Neuronal stem cell (in vitro differentiated cells): ENCODE results near the gene ZNF784.

Experiments used
- DNase-seq: peaks from one replicate; pipeline ENCODE4 v3.0.0-alpha.2; 2013; ENCODE audit warnings: low spot score
- H2AFZ ChIP-seq: one replicate; pipeline ENCODE4 v1.6.1; 2013; ENCODE audit warnings: mild to moderate bottlenecking, low read length, inconsistent platforms
- H2AK5ac ChIP-seq: 2 replicates; pipeline ENCODE4 v1.6.1; 2013; ENCODE audit warnings: low read depth, mild to moderate bottlenecking, inconsistent platforms, low read length, moderate library complexity, mixed read lengths
- H2BK120ac ChIP-seq: 2 replicates; pipeline ENCODE4 v1.6.1; 2013; ENCODE audit warnings: low read depth, mild to moderate bottlenecking, inconsistent platforms, low read length, moderate library complexity, mixed read lengths
- H2BK12ac ChIP-seq: one replicate; pipeline ENCODE4 v1.6.1; 2013; ENCODE audit warnings: low read length, inconsistent platforms
- H2BK15ac ChIP-seq: 2 replicates; pipeline ENCODE4 v1.6.1; 2013; ENCODE audit warnings: mild to moderate bottlenecking, low read length, inconsistent platforms, mixed read lengths
- H2BK5ac ChIP-seq: one replicate; pipeline ENCODE4 v1.6.1; 2013; ENCODE audit warnings: inconsistent platforms, mild to moderate bottlenecking, low read length, moderate library complexity
- H3K14ac ChIP-seq: one replicate; pipeline ENCODE4 v1.6.1; 2013; ENCODE audit warnings: low read length, inconsistent platforms
- H3K18ac ChIP-seq: 2 replicates; pipeline ENCODE4 v1.6.1; 2013; ENCODE audit warnings: low read length, inconsistent platforms
- H3K23ac ChIP-seq: 2 replicates; pipeline ENCODE4 v1.6.1; 2013; ENCODE audit warnings: low read depth, mild to moderate bottlenecking, mixed read lengths, low read length, inconsistent platforms; ENCODE audit not compliant: poor library complexity
- H3K27ac ChIP-seq: replicated peaks from 3 replicates; pipeline ENCODE4 v1.5.1; 2013; ENCODE audit warnings: low read length, inconsistent platforms
- H3K27me3 ChIP-seq, 3 experiments: 2 replicates each; pipeline ENCODE4 v1.6.1; 2013; ENCODE audit warnings: low read length in 3 of 3, mild to moderate bottlenecking in 2 of 3, inconsistent platforms in 1 of 3, low read depth in 1 of 3, mixed read lengths in 1 of 3, moderate library complexity in 1 of 3; ENCODE audit not compliant: control insufficient read depth in 3 of 3, insufficient read depth in 3 of 3
- H3K36me3 ChIP-seq, 2 donors: replicated peaks in 1 of 2; 2 replicates each; pipeline ENCODE4 v1.6.1; 2013; ENCODE audit warnings: low read length in 2 of 2; ENCODE audit not compliant: control insufficient read depth in 2 of 2, insufficient read depth in 2 of 2
- H3K4ac ChIP-seq: 2 replicates; pipeline ENCODE4 v1.6.1; 2013; ENCODE audit warnings: inconsistent platforms, mild to moderate bottlenecking, low read length, moderate library complexity
- H3K4me1 ChIP-seq, 2 donors: 1 replicate in 1 of 2; 2 replicates in 1 of 2; pipeline ENCODE4 v1.6.1; 2013; ENCODE audit warnings: low read length in 2 of 2, low read depth in 1 of 2; ENCODE audit not compliant: control insufficient read depth in 2 of 2, insufficient read depth in 1 of 2
- H3K4me2 ChIP-seq: one replicate; pipeline ENCODE4 v1.6.1; 2013; ENCODE audit warnings: mild to moderate bottlenecking, low read length, inconsistent platforms; ENCODE audit not compliant: insufficient read depth, poor library complexity, severe bottlenecking
- H3K4me3 ChIP-seq, 2 donors: 2 replicates each; pipeline ENCODE4 v1.5.1; 2013; ENCODE audit warnings: low read length in 2 of 2, mild to moderate bottlenecking in 2 of 2, inconsistent platforms in 1 of 2, moderate library complexity in 1 of 2
- H3K79me1 ChIP-seq: one replicate; pipeline ENCODE4 v1.6.1; 2013; ENCODE audit warnings: low read depth, mild to moderate bottlenecking, inconsistent platforms, low read length, moderate library complexity
- H3K9ac ChIP-seq: one replicate; pipeline ENCODE4 v1.6.1; 2013; ENCODE audit warnings: mild to moderate bottlenecking, low read depth, low read length, inconsistent platforms; ENCODE audit not compliant: poor library complexity
- H3K9me3 ChIP-seq, 2 donors: replicated peaks in 1 of 2; 2 replicates each; pipeline versions ENCODE3 to v1.6.1; 2013; ENCODE audit warnings: low read length in 2 of 2, mild to moderate bottlenecking in 2 of 2, inconsistent platforms in 1 of 2, low read depth in 1 of 2, mixed read lengths in 1 of 2, moderate library complexity in 1 of 2; ENCODE audit not compliant: control insufficient read depth in 2 of 2, insufficient read depth in 1 of 2
- H4K8ac ChIP-seq: one replicate; pipeline ENCODE4 v1.6.1; 2013; ENCODE audit warnings: low read depth, mild to moderate bottlenecking, inconsistent platforms, low read length, moderate library complexity
- H4K91ac ChIP-seq: one replicate; pipeline ENCODE4 v1.6.1; 2013; ENCODE audit warnings: low read length, low read depth, mild to moderate bottlenecking, inconsistent platforms; ENCODE audit not compliant: poor library complexity
- WGBS, 2 donors: extraction: QIAGEN DNeasy Blood & Tissue Kit; methylation state at CpG; one replicate each; pipeline ENCODE4 v1.1.7; 2013; ENCODE audit warnings: missing lambda C conversion rate in 2 of 2, mixed read lengths in 1 of 2; ENCODE audit not compliant: insufficient read length in 2 of 2, insufficient replicate concordance in 1 of 2; ENCODE audit errors: extremely low coverage in 2 of 2; 5-methylcytosine and 5-hydroxymethylcytosine counted together

The ZNF784 gene

GRCh38 chr19:55601084-55601483 lies 23.3 kb downstream of the ZNF784 start:
- H3K36me3 ChIP-seq, result peaks cover 7 to 15% of the 10 kb centered on the region in 2 donors
- no peak overlapping the region for H4K91ac ChIP-seq
- no peak overlapping the region for H3K9ac ChIP-seq
- H4K8ac ChIP-seq, result no peak overlapping the region
- no peak overlapping the region for H3K18ac ChIP-seq
- no CpG with 5 or more reads among the region's 4 CpGs for WGBS, 2 donors
- H3K14ac ChIP-seq, result no peak overlapping the region
- H2BK120ac ChIP-seq, result no peak overlapping the region
- no peak overlapping the region for H2BK5ac ChIP-seq
- no peak overlapping the region for H2BK12ac ChIP-seq
- H3K4me1 ChIP-seq, result peaks cover 8 to 9% of the 10 kb centered on the region in 2 donors
- peak overlapping the region; percentile 83 for H3K27ac ChIP-seq
- H3K79me1 ChIP-seq, result peaks cover 4% of the 10 kb centered on the region
- no peak overlapping the region for H3K23ac ChIP-seq
- no peak overlapping the region for H2AFZ ChIP-seq
- peaks cover 3 to 7% of the 10 kb centered on the region in 2 donors for H3K9me3 ChIP-seq
- peak overlapping the region in 1 of 2 donors; percentile 78 for H3K4me3 ChIP-seq
- H3K27me3 ChIP-seq, result no peaks in the 10 kb centered on the region
- no peak overlapping the region for H2AK5ac ChIP-seq
- peak overlapping the region; percentile 83 for H3K4me2 ChIP-seq
- H2BK15ac ChIP-seq, result no peak overlapping the region
- no peak overlapping the region for H3K4ac ChIP-seq
- no peak for DNase-seq

GRCh38 chr19:55600662-55601028 lies 23.7 kb downstream of the ZNF784 start:
- peak overlapping the region; percentile 35 for H2BK120ac ChIP-seq

DNA sequence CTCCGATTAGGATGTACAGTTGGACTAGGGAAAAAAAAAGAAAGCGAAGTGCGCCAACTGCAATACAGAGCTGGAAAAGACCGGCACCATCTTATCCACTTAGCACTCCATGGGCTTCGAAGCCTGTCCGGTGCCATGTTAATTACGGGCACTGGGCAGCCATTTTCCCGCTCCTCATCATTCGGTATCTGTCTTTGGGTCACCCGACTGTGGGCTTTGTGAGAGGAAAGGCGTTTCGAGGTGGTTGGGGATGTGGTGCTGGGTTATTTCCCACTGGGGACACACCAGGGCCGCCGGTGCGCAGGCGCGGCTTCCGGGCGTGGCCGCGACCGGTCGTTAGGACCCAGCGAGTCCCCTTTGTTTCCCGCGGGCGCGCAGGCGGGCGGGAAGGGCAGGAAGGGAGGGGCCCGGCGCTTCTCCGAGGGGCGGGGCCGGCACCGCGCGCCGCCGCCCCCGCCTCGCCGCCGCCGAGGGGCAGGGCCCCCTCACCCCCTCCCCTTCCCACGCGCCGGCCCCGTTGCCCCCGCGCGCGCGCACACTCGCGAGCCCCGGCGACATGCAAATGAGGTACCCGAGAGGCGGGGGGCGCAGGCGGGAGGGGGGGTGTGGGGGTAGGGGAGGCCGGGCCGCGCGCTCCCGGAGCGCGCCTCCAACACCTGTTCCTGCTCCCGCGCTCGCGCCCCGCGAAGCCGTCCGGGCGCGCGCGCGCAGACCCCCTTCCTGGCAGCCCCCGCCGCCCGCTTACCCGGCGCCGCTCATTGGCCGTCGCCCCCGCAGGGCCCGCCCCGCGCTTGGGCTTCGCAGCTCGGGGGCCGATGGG lies 24.3 kb downstream of the ZNF784 start, which contains the start of gene ZNF524:
Gene ZNF524, plus strand, starts transcription at position 447 of the 820 bp plus-strand sequence. CDS start 1,825 bp downstream, outside the sequence.
- Histone ChIP-seq H3K27ac (peak within 1 kb of the TSS; percentile 100), H3K18ac (peak within 1 kb of the TSS; percentile 100), H2AFZ (peak within 1 kb of the TSS; percentile 90), H2BK120ac (peak within 1 kb of the TSS; percentile 35), H2AK5ac (peak within 1 kb of the TSS; percentile 85), H3K27me3 (no peaks in the 10 kb centered on the region), H3K4me1 (peaks cover 8 to 9% of the 10 kb centered on the region in 2 donors), H3K79me1 (peaks cover 4% of the 10 kb centered on the region), H3K9me3 (peaks cover 4 to 7% of the 10 kb centered on the region in 2 donors), H3K4ac (peak within 1 kb of the TSS; percentile 90), H3K23ac (peak within 1 kb of the TSS; percentile 70), H3K4me3 (peak within 1 kb of the TSS; percentile 78 to 88), H3K4me2 (peak within 1 kb of the TSS; percentile 83), H2BK15ac (peak within 1 kb of the TSS; percentile 54), H4K8ac (peak within 1 kb of the TSS; percentile 99), H3K36me3 (peaks cover 17 to 25% of the 10 kb centered on the region in 2 donors), H3K9ac (peak within 1 kb of the TSS; percentile 96), H4K91ac (peak within 1 kb of the TSS; percentile 100), H3K14ac (peak within 1 kb of the TSS; percentile 86), H2BK12ac (no peak within 1 kb of the TSS), H2BK5ac (peak within 1 kb of the TSS; percentile 85)
- DNase-seq, result peak; percentile 94
- WGBS, 2 donors, result no CpG with 5 or more reads among the region's 97 CpGs

More at GRCh38 chr19:55600662-55601028, 23.7 kb downstream of the ZNF784 start:
- Histone ChIP-seq H2BK12ac (no peak overlapping the region), H3K4me2 (peak overlapping the region; percentile 83), H2AK5ac (peak overlapping the region; percentile 85), H3K27ac (peak overlapping the region; percentile 83), H3K18ac (peak overlapping the region; percentile 96), H3K4ac (peak overlapping the region; percentile 55), H3K4me1 (peaks cover 8 to 9% of the 10 kb centered on the region in 2 donors), H3K9me3 (peaks cover 4 to 7% of the 10 kb centered on the region in 2 donors), H2AFZ (peak overlapping the region; percentile 75), H4K8ac (no peak overlapping the region), H2BK5ac (no peak overlapping the region), H3K79me1 (peaks cover 4% of the 10 kb centered on the region), H3K23ac (peak overlapping the region; percentile 70), H3K9ac (peak overlapping the region; percentile 92), H3K4me3 (peak overlapping the region; percentile 78 to 80), H2BK15ac (peak overlapping the region; percentile 34), H3K14ac (peak overlapping the region; percentile 78), H3K27me3 (no peaks in the 10 kb centered on the region), H3K36me3 (peaks cover 11 to 19% of the 10 kb centered on the region in 2 donors), H4K91ac (peak overlapping the region; percentile 89)
- DNase-seq, result no peak
- no CpG with 5 or more reads among the region's 15 CpGs for WGBS, 2 donors

DNA sequence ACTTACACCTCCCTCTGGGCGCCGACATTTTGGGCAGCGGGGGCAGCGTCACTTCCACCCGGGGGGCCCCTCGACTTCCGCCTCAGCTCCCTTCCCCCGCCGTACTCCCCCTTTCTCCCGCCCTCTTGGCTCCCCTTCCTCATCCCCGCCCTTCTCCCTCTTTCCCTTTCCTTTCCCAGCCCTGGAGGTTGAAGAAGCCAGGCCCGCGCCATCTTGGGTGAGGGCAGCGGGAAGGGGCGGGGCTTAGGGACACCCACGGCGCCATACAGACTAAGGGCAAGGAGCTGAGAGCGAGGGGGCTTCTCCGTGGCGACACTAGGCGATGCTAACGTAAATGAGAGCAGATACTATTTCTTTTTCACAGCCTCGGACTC lies 24.9 kb downstream of the ZNF784 start, which contains the start of gene FIZ1:
Gene FIZ1, minus strand, starts transcription at position 50 of the 374 bp plus-strand sequence. CDS start 1,652 bp downstream, outside the sequence.
- Histone ChIP-seq H2AK5ac (no peak within 1 kb of the TSS), H3K27me3 (no peaks in the 10 kb centered on the region), H4K91ac (peak within 1 kb of the TSS; percentile 100), H3K9me3 (peaks cover 5 to 7% of the 10 kb centered on the region in 2 donors), H3K4ac (peak within 1 kb of the TSS; percentile 90), H4K8ac (peak within 1 kb of the TSS; percentile 99), H3K4me1 (peaks cover 5 to 9% of the 10 kb centered on the region in 2 donors), H2BK5ac (peak within 1 kb of the TSS; percentile 85), H3K14ac (peak within 1 kb of the TSS; percentile 86), H3K79me1 (peaks cover 4% of the 10 kb centered on the region), H3K27ac (peak within 1 kb of the TSS; percentile 100), H3K23ac (peak within 1 kb of the TSS; percentile 62), H3K18ac (peak within 1 kb of the TSS; percentile 100), H2BK15ac (peak within 1 kb of the TSS; percentile 54), H2AFZ (peak within 1 kb of the TSS; percentile 90), H3K4me2 (peak within 1 kb of the TSS; percentile 62), H2BK120ac (no peak within 1 kb of the TSS), H3K4me3 (peak within 1 kb of the TSS; percentile 78 to 88), H3K9ac (peak within 1 kb of the TSS; percentile 96), H3K36me3 (peaks cover 21 to 30% of the 10 kb centered on the region in 2 donors), H2BK12ac (no peak within 1 kb of the TSS)
- DNase-seq, result peak; percentile 99
- no CpG with 5 or more reads among the region's 23 CpGs for WGBS, 2 donors
